ENCODE results near the gene PDE3B. TPM values are rescaled to one million over a fixed set of nuclear protein-coding genes. Genes with fewer than 3 reads are reported as not detected.
A peak's percentile ranks its signal among the peaks of the same experiment; 100 is the strongest.

PDE3B gene
- total and polyA plus RNA-seq, 9 of the 15 experiments (the other 6 are each of a cell fraction or from before 2014, with no cell fraction given): 2.3 to 22.5 (median 12.2) TPM

GRCh38 chr11:14644226-14645014, 816 bp downstream of the PDE3B start (continued):
- TF ChIP-seq USF1 (CRISPR knock-in tag; IDR thresholded peaks at IDR 0.05) (no peak), FOXP4 (CRISPR knock-in tag; IDR thresholded peaks at IDR 0.05; ENCODE audit: borderline replicate concordance) (peak; percentile 51; the same call in 1 of the 2 replicates), NFE2L1 (tag; IDR thresholded peaks at IDR 0.05; ENCODE audit: borderline replicate concordance, low read depth) (no peak), CUX1 (CRISPR knock-in tag; IDR thresholded peaks at IDR 0.05) (no peak), ZNF324 (CRISPR knock-in tag; IDR thresholded peaks at IDR 0.05) (no peak), ZBED1 (IDR thresholded peaks at IDR 0.05) (no peak), ATF2 (CRISPR knock-in tag; IDR thresholded peaks at IDR 0.05) (no peak), IRF2 (CRISPR knock-in tag; IDR thresholded peaks at IDR 0.05) (no peak), THRA (IDR thresholded peaks at IDR 0.05) (no peak), DPF2 (IDR thresholded peaks at IDR 0.05) (no peak), ZHX1 (conservative IDR thresholded peaks at IDR 0.05; ENCODE audit: low read length) (no peak), SNRNP70 (optimal IDR thresholded peaks at IDR 0.05; ENCODE audit: low read depth, low read length) (no peak)

Measured in K562 (cell line).